K562 (cell line): ENCODE results near the gene GABRB1. TPM values are rescaled to one million over a fixed set of nuclear protein-coding genes. Genes with fewer than 3 reads are reported as not detected.

Experiments used
- ATAC-seq: fragments of 200-7000 bp; cut with Tn5 transposase; 3 replicates; pipeline ENCODE4 v1.9.1; 2020; ENCODE audit warnings: moderate library complexity
- BruUV-seq: library from RNA; stranded (reverse); fragments of 400-500 nt; replicated peaks from 2 replicates; lab custom pipeline; 2021; lab: Mats Ljungman, UMichigan
- CTCF ChIA-PET: fragments of 300-600 bp; formaldehyde crosslinking; extraction: SDS; loops from one replicate; lab custom pipeline; 2021; ENCODE audit warnings: low intra/inter-chr PET ratio; lab: Yijun Ruan, JAX
- POLR2A ChIA-PET: fragments of 300-600, 350-650 bp; sonication (Branson Sonifier 250); formaldehyde crosslinking; extraction: SDS; loops from one replicate; lab custom pipeline; 2021; ENCODE audit warnings: antibody characterized with exemption, inconsistent platforms; lab: Yijun Ruan, JAX
- DNase-seq, 4 experiments: peaks; one replicate each; pipeline versions ENCODE4 v3.0.0 to v3.0.0-alpha.2; 2011 to 2018; ENCODE audit warnings: low spot score in 3 of 4, mixed read lengths in 3 of 4; ENCODE audit errors: extremely low read depth in 1 of 4
- FAIRE-seq: peaks from 2 replicates; lab custom pipeline; 2011; peaks lifted over from hg19 to GRCh38; lab: Jason Lieb, UNC
- H2AFZ ChIP-seq: 2 replicates; pipeline ENCODE4 v1.6.0; 2011; ENCODE audit warnings: low read depth, low read length, control low read depth, inconsistent platforms
- H3K27ac ChIP-seq: fragments of 200-600 bp; 3 replicates; pipeline ENCODE4 v1.8.0; 2011; ENCODE audit warnings: low read depth, mild to moderate bottlenecking, control low read depth, inconsistent platforms, low read length, moderate library complexity, mixed read lengths; ENCODE audit errors: extremely low read depth
- H3K27me3 ChIP-seq, 2 experiments: fragments of 300-600 bp in 1 of 2; 2 replicates in 1 of 2; 3 replicates in 1 of 2; pipeline versions ENCODE4 v1.6.0 to v1.8.0; 2011; ENCODE audit warnings: inconsistent platforms in 2 of 2, low read length in 2 of 2, mild to moderate bottlenecking in 1 of 2, mixed read lengths in 1 of 2, moderate library complexity in 1 of 2; ENCODE audit not compliant: control insufficient read depth in 2 of 2, insufficient read depth in 2 of 2
- H3K36me3 ChIP-seq: fragments of 300-600 bp; 3 replicates; pipeline ENCODE4 v1.8.0; 2011; ENCODE audit warnings: mild to moderate bottlenecking, low read length, inconsistent platforms; ENCODE audit not compliant: control insufficient read depth, insufficient read depth
- H3K4me1 ChIP-seq, 2 experiments: fragments of 200-600 bp in 1 of 2; replicated peaks in 1 of 2; 2 replicates in 1 of 2; 3 replicates in 1 of 2; pipeline versions ENCODE4 v1.5.1 to v1.8.0; 2011; ENCODE audit warnings: inconsistent platforms in 2 of 2, low read length in 2 of 2, mild to moderate bottlenecking in 1 of 2, mixed read lengths in 1 of 2, moderate library complexity in 1 of 2; ENCODE audit not compliant: control insufficient read depth in 2 of 2, insufficient read depth in 2 of 2
- H3K4me2 ChIP-seq: 2 replicates; pipeline ENCODE4 v1.6.1; 2011; ENCODE audit warnings: low read length, control low read depth, inconsistent platforms, mixed read lengths; ENCODE audit not compliant: insufficient read depth
- H3K4me3 ChIP-seq: fragments of 200-600 bp; sonication (generic), shearing (Covaris generic); 2 replicates; pipeline ENCODE4 v1.5.1; 2016; ENCODE audit warnings: control low read depth, inconsistent platforms
- H3K79me2 ChIP-seq: fragments of 200-600 bp; 3 replicates; pipeline ENCODE4 v1.8.0; 2011; ENCODE audit warnings: low read length, inconsistent platforms; ENCODE audit not compliant: control insufficient read depth, insufficient read depth
- H3K9ac ChIP-seq, 2 experiments: 2 replicates each; pipeline versions ENCODE4 v1.6.0 to v1.6.1; 2011; ENCODE audit warnings: low read depth in 2 of 2, low read length in 2 of 2, control low read depth in 1 of 2, inconsistent platforms in 1 of 2, mild to moderate bottlenecking in 1 of 2, mixed read lengths in 1 of 2; ENCODE audit not compliant: insufficient read depth in 1 of 2
- H3K9me1 ChIP-seq: one replicate; pipeline ENCODE4 v1.6.0; 2011; ENCODE audit warnings: inconsistent platforms, mild to moderate bottlenecking, low read length, moderate library complexity; ENCODE audit not compliant: control insufficient read depth, insufficient read depth
- H3K9me3 ChIP-seq: replicated peaks from 2 replicates; pipeline ENCODE4 v1.5.1; 2011; ENCODE audit warnings: low read depth, low read length, inconsistent platforms; ENCODE audit not compliant: control insufficient read depth, insufficient read depth
- H4K20me1 ChIP-seq: replicated peaks from 2 replicates; pipeline ENCODE4 v1.6.1; 2011; ENCODE audit warnings: low read length, inconsistent platforms, mixed read lengths; ENCODE audit not compliant: control insufficient read depth, insufficient read depth
- CHCHD3 ChIP-seq: fragments of 250-450 bp; sonication (Bioruptor Pico); IDR thresholded peaks from 2 replicates; pipeline ENCODE4 v2.1.2; 2022; ENCODE audit warnings: mild to moderate bottlenecking
- MAFG ChIP-seq: fragments of 450-650 bp; conservative IDR thresholded peaks from 2 replicates; pipeline ENCODE4 v1.6.1; 2016; ENCODE audit warnings: missing genetic modification characterization, missing compliant biosample characterization
- NFE2L1 ChIP-seq: fragments of 450-650 bp; IDR thresholded peaks from 2 replicates; pipeline ENCODE4 v1.6.1; 2016; ENCODE audit warnings: missing genetic modification characterization, low read depth, mild to moderate bottlenecking, missing compliant biosample characterization, moderate library complexity, borderline replicate concordance
- NONO ChIP-seq, 2 experiments: fragments of 200-400 bp in 1 of 2; fragments of 450-650 bp in 1 of 2; formaldehyde crosslinking in 1 of 2; IDR thresholded peaks; 2 replicates each; pipeline ENCODE4 v1.6.1; 2017; ENCODE audit warnings: low read depth in 2 of 2, mild to moderate bottlenecking in 2 of 2, moderate library complexity in 2 of 2, low read length in 1 of 2
- NR2C1 ChIP-seq, 2 experiments: fragments of 450-650 bp; IDR thresholded peaks; 2 replicates each; pipeline ENCODE4 v1.6.1; 2017; ENCODE audit warnings: mild to moderate bottlenecking in 2 of 2, antibody characterized with exemption in 1 of 2, inconsistent platforms in 1 of 2, missing compliant biosample characterization in 1 of 2, missing genetic modification characterization in 1 of 2
- POLR2G ChIP-seq: fragments of 200-400 bp; formaldehyde crosslinking; IDR thresholded peaks from 2 replicates; pipeline ENCODE4 v1.6.1; 2017; ENCODE audit warnings: low read depth, mild to moderate bottlenecking, antibody characterized with exemption, low read length, moderate library complexity
- RBM15 ChIP-seq: fragments of 200-400 bp; formaldehyde crosslinking; IDR thresholded peaks from 2 replicates; pipeline ENCODE4 v1.6.1; 2018; ENCODE audit warnings: mild to moderate bottlenecking, low read length, moderate library complexity; ENCODE audit not compliant: insufficient read depth
- SRF ChIP-seq, 2 experiments: fragments of 250-450, 450-650 bp in 1 of 2; sonication (Bioruptor Pico) in 1 of 2; sonication (generic) in 1 of 2; formaldehyde crosslinking; IDR thresholded peaks; 2 replicates each; pipeline versions ENCODE4 v1.5.0 to v1.5.1; 2020 to 2022; ENCODE audit warnings: mild to moderate bottlenecking in 1 of 2, missing genetic modification reagents in 1 of 2
- STAT5B ChIP-seq: fragments of 250-450 bp; sonication (Bioruptor Pico); IDR thresholded peaks from 2 replicates; pipeline ENCODE4 v1.8.0; 2021; ENCODE audit warnings: mild to moderate bottlenecking, inconsistent platforms
- TEAD1 ChIP-seq, 2 experiments: fragments of 450-650 bp in 1 of 2; sonication (generic) in 1 of 2; formaldehyde crosslinking; IDR thresholded peaks; 2 replicates each; pipeline versions ENCODE4 v1.4.0 to v1.8.0; 2020 to 2022; ENCODE audit warnings: mild to moderate bottlenecking in 2 of 2, missing genetic modification reagents in 1 of 2
- TFAM ChIP-seq: fragments of 250-450 bp; sonication (Bioruptor Pico); conservative IDR thresholded peaks from 2 replicates; pipeline ENCODE4 v1.5.0; 2021; ENCODE audit warnings: mild to moderate bottlenecking, moderate library complexity
- XRCC3 ChIP-seq: fragments of 450-650 bp; IDR thresholded peaks from 2 replicates; pipeline ENCODE4 v1.6.1; 2017; ENCODE audit warnings: mild to moderate bottlenecking, moderate library complexity
- ZNF23 ChIP-seq: fragments of 250-450 bp; sonication (Bioruptor Pico); IDR thresholded peaks from 2 replicates; pipeline ENCODE4 v1.4.0; 2020; ENCODE audit warnings: mild to moderate bottlenecking
- ZNF75A ChIP-seq: fragments of 450-650 bp; formaldehyde crosslinking; IDR thresholded peaks from 2 replicates; pipeline ENCODE4 v1.4.0; 2020; ENCODE audit warnings: mild to moderate bottlenecking
- ZNF785 ChIP-seq: fragments of 250-450 bp; sonication (Bioruptor Pico); IDR thresholded peaks from 2 replicates; pipeline ENCODE4 v1.4.0; 2020; ENCODE audit warnings: mild to moderate bottlenecking
- WGBS: fragments of 100-300 bp; shearing (Covaris generic); methylation state at CpG from one replicate; pipeline ENCODE4 v1.1.6; 2016; ENCODE audit warnings: low coverage, mixed read lengths; ENCODE audit not compliant: insufficient coverage; ENCODE audit errors: missing lambda C conversion rate; 5-methylcytosine and 5-hydroxymethylcytosine counted together
- in situ Hi-C: fragments of 300-500 bp; cut with MboI; formaldehyde crosslinking; loops from 4 replicates; pipeline ENCODE4 v1.15.0; 2018; ENCODE audit warnings: inconsistent platforms, mixed read lengths
- intact Hi-C: fragments of 100-400 bp; cut with micrococcal nuclease; formaldehyde crosslinking; loops from 2 replicates; pipeline ENCODE4 v1.14.2; 2022
- polyA plus RNA-seq, 8 experiments: library from polyadenylated mRNA; depleted of rRNA in 4 of 8; stranded (reverse) in 5 of 8; unstranded in 3 of 8; fragments of >200 nt; fragmentation: Nextera tagmentation in 2 of 8; fragmentation: Illumina TruSeq in 1 of 8; extraction: Ambion mirVana in 2 of 8; extraction: Trizol in 1 of 8; gene quantifications; 2 replicates each; pipeline versions ENCODE4 v1.2.1 to v1.2.3, GENCODE V29; 2011 to 2014; ENCODE audit warnings: inconsistent platforms in 1 of 8, missing spikeins in 1 of 8
- total RNA-seq, 7 experiments: library from RNA; depleted of rRNA in 6 of 7; stranded (reverse); fragments of >200 nt in 6 of 7; fragmentation: Illumina TruSeq in 2 of 7; extraction: Trizol in 2 of 7; gene quantifications; 2 replicates each; pipeline versions ENCODE4 v1.2.1 to v1.2.3, GENCODE V29; 2011 to 2021; ENCODE audit warnings: low replicate concordance in 1 of 7
- TF ChIP-seq, protein P1 (sequence below), 2 experiments: fragments of 450-650 bp in 1 of 2; sonication (generic) in 1 of 2; formaldehyde crosslinking in 1 of 2; IDR thresholded peaks in 1 of 2; conservative IDR thresholded peaks in 1 of 2; 2 replicates each; pipeline versions ENCODE4 v1.6.1 to v1.8.1; 2016 to 2023; ENCODE audit warnings: mild to moderate bottlenecking in 2 of 2, moderate library complexity in 2 of 2, inconsistent platforms in 1 of 2, missing genetic modification reagents in 1 of 2

GABRB1 gene
- total and polyA plus RNA-seq, 9 of the 15 experiments (the other 6 are each of a cell fraction or from before 2014, with no cell fraction given): not detected

GRCh38 chr4:47275595-47275994 lies 244.2 kb downstream of the GABRB1 start:
- no peaks in the 10 kb centered on the region for H3K36me3 ChIP-seq
- ATAC-seq (no peak), FAIRE-seq (no peak), DNase-seq (no peak)
- H4K20me1 ChIP-seq: no peaks in the 10 kb centered on the region
- H3K27me3 ChIP-seq: no peaks in the 10 kb centered on the region
- intact Hi-C loops (no loop called here), in situ Hi-C loops (no loop called here)
- no peaks in the 10 kb centered on the region for H3K9me3 ChIP-seq
- H3K9ac ChIP-seq: no peak overlapping the region
- H3K4me3 ChIP-seq: no peak overlapping the region
- CTCF ChIA-PET: no interaction called here
- no peak overlapping the region for H3K27ac ChIP-seq
- H3K79me2 ChIP-seq: no peaks in the 10 kb centered on the region
- POLR2A ChIA-PET: no interaction called here
- no peaks in the 10 kb centered on the region for H3K9me1 ChIP-seq
- BruUV-seq: no TSS peak
- H2AFZ ChIP-seq: no peak overlapping the region
- WGBS: 0% methylated on average over 2 of the region's 2 CpGs
- no peaks in the 10 kb centered on the region for H3K4me1 ChIP-seq
- H3K4me2 ChIP-seq: no peak overlapping the region
- no peak for TF ChIP-seq NFE2L1 (tag)
- no peak for TF ChIP-seq XRCC3
- TF ChIP-seq CHCHD3 (CRISPR knock-in tag): no peak
- no peak for TF ChIP-seq NR2C1 (IDR thresholded peaks at IDR 0.05)
- TF ChIP-seq NR2C1 (tag; IDR thresholded peaks at IDR 0.05): no peak
- TF ChIP-seq MAFG: no peak
- TF ChIP-seq SRF (CRISPR knock-in tag; IDR thresholded peaks at IDR 0.05): no peak
- TF ChIP-seq ZNF785 (CRISPR knock-in tag): no peak
- TF ChIP-seq TFAM (CRISPR knock-in tag): no peak
- TF ChIP-seq POLR2G: no peak
- no peak for TF ChIP-seq NONO (IDR thresholded peaks at IDR 0.05; ENCODE audit: low read depth in 2 of 2, low read length in 1 of 2)
- no peak for TF ChIP-seq STAT5B (CRISPR knock-in tag)
- no peak for TF ChIP-seq ZNF75A (CRISPR knock-in tag)
- no peak for TF ChIP-seq ZNF23 (CRISPR knock-in tag)
- no peak for TF ChIP-seq RBM15
- TF ChIP-seq, protein P1, sequence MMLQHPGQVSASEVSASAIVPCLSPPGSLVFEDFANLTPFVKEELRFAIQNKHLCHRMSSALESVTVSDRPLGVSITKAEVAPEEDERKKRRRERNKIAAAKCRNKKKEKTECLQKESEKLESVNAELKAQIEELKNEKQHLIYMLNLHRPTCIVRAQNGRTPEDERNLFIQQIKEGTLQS (IDR thresholded peaks at IDR 0.05): no peak
- TF ChIP-seq, protein P1 (CRISPR knock-in tag; conservative IDR thresholded peaks at IDR 0.05): no peak
- no peak for TF ChIP-seq TEAD1 (CRISPR knock-in tag; IDR thresholded peaks at IDR 0.05)
